SK-N-SH (cell line): ENCODE measurements around the gene TMEM117. TPM values are rescaled to one million over a fixed set of nuclear protein-coding genes. Genes with fewer than 3 reads are reported as not detected.

Experiments
- CTCF ChIA-PET: fragments of 300-600, 350-600 bp; formaldehyde crosslinking; extraction: SDS; loops from one replicate; lab custom pipeline; 2021; lab: Yijun Ruan, JAX
- POLR2A ChIA-PET: fragments of 350-600 bp; sonication (Branson Sonifier 250); formaldehyde crosslinking; extraction: SDS; loops from one replicate; lab custom pipeline; 2020; ENCODE audit warnings: antibody characterized with exemption, inconsistent platforms; lab: Yijun Ruan, JAX
- DNase-seq: peaks from one replicate; pipeline ENCODE4 v3.0.0; 2012
- H2AFZ ChIP-seq: fragments of 200-600 bp; sonication (generic); 2 replicates; pipeline ENCODE4 v1.8.1; 2016; ENCODE audit warnings: antibody characterized with exemption, mild to moderate bottlenecking, low read depth
- H3F3A ChIP-seq: fragments of 200-600 bp; sonication (generic); replicated peaks from 2 replicates; pipeline ENCODE3; 2016; ENCODE audit warnings: antibody characterized with exemption, mild to moderate bottlenecking; ENCODE audit not compliant: insufficient read depth
- H3K27ac ChIP-seq, 2 experiments: fragments of 200-500 bp in 1 of 2; fragments of 200-600 bp in 1 of 2; sonication (Bioruptor generic) in 1 of 2; sonication (generic), shearing (Covaris generic) in 1 of 2; 2 replicates each; pipeline versions ENCODE4 v1.5.1 to v1.6.1; 2014 to 2016; ENCODE audit warnings: low read depth in 2 of 2, inconsistent platforms in 1 of 2, low read length in 1 of 2, mild to moderate bottlenecking in 1 of 2, mixed read lengths in 1 of 2
- H3K27me3 ChIP-seq: fragments of 200-600 bp; sonication (generic), shearing (Covaris generic); 2 replicates; pipeline ENCODE4 v1.6.1; 2016; ENCODE audit warnings: mixed run types; ENCODE audit not compliant: insufficient read depth
- H3K36me3 ChIP-seq, 2 experiments: fragments of 200-500 bp in 1 of 2; fragments of 200-600 bp in 1 of 2; sonication (Bioruptor generic) in 1 of 2; sonication (generic) in 1 of 2; replicated peaks in 1 of 2; 2 replicates each; pipeline versions ENCODE3 to v1.5.1; 2014 to 2016; ENCODE audit warnings: low read length in 1 of 2, mild to moderate bottlenecking in 1 of 2; ENCODE audit not compliant: insufficient read depth in 2 of 2, control insufficient read depth in 1 of 2
- H3K4me1 ChIP-seq, 2 experiments: fragments of 200-500 bp in 1 of 2; fragments of 200-600 bp in 1 of 2; sonication (Bioruptor generic) in 1 of 2; sonication (generic), shearing (Covaris generic) in 1 of 2; 2 replicates each; pipeline versions ENCODE4 v1.5.1 to v1.6.1; 2014 to 2016; ENCODE audit warnings: low read depth in 1 of 2, low read length in 1 of 2, mixed run types in 1 of 2; ENCODE audit not compliant: insufficient read depth in 2 of 2, control insufficient read depth in 1 of 2
- H3K4me2 ChIP-seq: fragments of 200-600 bp; sonication (generic), shearing (Covaris generic); 2 replicates; pipeline ENCODE4 v1.6.1; 2017; ENCODE audit warnings: mixed run types
- H3K4me3 ChIP-seq, 2 experiments: fragments of 200-500 bp in 1 of 2; fragments of 200-600 bp in 1 of 2; sonication (Bioruptor generic) in 1 of 2; sonication (generic), shearing (Covaris generic) in 1 of 2; 2 replicates each; pipeline versions ENCODE4 v1.5.1 to v1.8.1; 2014 to 2016; ENCODE audit warnings: low read depth in 2 of 2, inconsistent platforms in 1 of 2, low read length in 1 of 2, mild to moderate bottlenecking in 1 of 2, mixed read lengths in 1 of 2, moderate library complexity in 1 of 2
- H3K79me2 ChIP-seq: fragments of 200-600 bp; sonication (generic); 2 replicates; pipeline ENCODE4 v1.8.1; 2017; ENCODE audit warnings: mild to moderate bottlenecking; ENCODE audit not compliant: insufficient read depth
- H3K9ac ChIP-seq: fragments of 200-600 bp; sonication (generic); 2 replicates; pipeline ENCODE4 v1.6.1; 2017; ENCODE audit warnings: mixed run types
- H3K9me2 ChIP-seq: fragments of 200-600 bp; sonication (generic); 2 replicates; pipeline ENCODE4 v1.6.1; 2017; ENCODE audit warnings: mixed run types
- H3K9me3 ChIP-seq: fragments of 200-600 bp; sonication (generic); 2 replicates; pipeline ENCODE4 v1.6.1; 2017; ENCODE audit warnings: mixed run types, mild to moderate bottlenecking, moderate library complexity
- H4K20me1 ChIP-seq: fragments of 200-600 bp; sonication (generic); 2 replicates; pipeline ENCODE4 v1.6.1; 2017; ENCODE audit warnings: mild to moderate bottlenecking, mixed run types; ENCODE audit not compliant: insufficient read depth
- EP300 ChIP-seq, 2 experiments: IDR thresholded peaks; 2 replicates each; pipeline versions ENCODE4 v1.4.0 to v1.6.1; 2012; ENCODE audit warnings: borderline replicate concordance in 1 of 2, low read depth in 1 of 2, low read length in 1 of 2
- EZH2phosphoT487 ChIP-seq: fragments of 200-600 bp; sonication (generic); IDR thresholded peaks from 2 replicates; pipeline ENCODE4 v1.6.1; 2017; ENCODE audit warnings: low read depth, mixed run types, mild to moderate bottlenecking, antibody characterized with exemption, moderate library complexity, borderline replicate concordance
- FOSL2 ChIP-seq: IDR thresholded peaks from 2 replicates; pipeline ENCODE4 v1.4.0; 2012; ENCODE audit warnings: low read depth, mild to moderate bottlenecking, moderate library complexity, borderline replicate concordance
- FOXJ3 ChIP-seq: sonication (generic); formaldehyde crosslinking; IDR thresholded peaks from 2 replicates; pipeline ENCODE4 v1.5.1; 2020; ENCODE audit warnings: mild to moderate bottlenecking, missing genetic modification reagents
- JUND ChIP-seq: IDR thresholded peaks from 2 replicates; pipeline ENCODE4 v1.4.0; 2012
- MEF2A ChIP-seq: IDR thresholded peaks from 2 replicates; pipeline ENCODE4 v1.4.0; 2012; ENCODE audit warnings: low read depth, borderline replicate concordance
- NFIC ChIP-seq: IDR thresholded peaks from 2 replicates; pipeline ENCODE4 v1.4.0; 2012; ENCODE audit warnings: borderline replicate concordance
- POLR2AphosphoS5 ChIP-seq: IDR thresholded peaks from 2 replicates; pipeline ENCODE4 v1.6.1; 2012; ENCODE audit warnings: low read depth, low read length
- RAD21 ChIP-seq: IDR thresholded peaks from 2 replicates; pipeline ENCODE4 v1.6.1; 2012; ENCODE audit warnings: mild to moderate bottlenecking, low read length
- SIN3A ChIP-seq: IDR thresholded peaks from 2 replicates; pipeline ENCODE4 v1.6.1; 2012; ENCODE audit warnings: low read depth, mild to moderate bottlenecking, low read length, moderate library complexity, borderline replicate concordance
- TAF1 ChIP-seq: IDR thresholded peaks from 2 replicates; pipeline ENCODE4 v1.6.1; 2012; ENCODE audit warnings: low read depth, mild to moderate bottlenecking, low read length, moderate library complexity, borderline replicate concordance
- TEAD4 ChIP-seq: IDR thresholded peaks from 2 replicates; pipeline ENCODE4 v1.4.0; 2012; ENCODE audit warnings: mild to moderate bottlenecking, borderline replicate concordance; ENCODE audit not compliant: insufficient read depth
- YY1 ChIP-seq: IDR thresholded peaks from 2 replicates; pipeline ENCODE4 v1.4.0; 2012; ENCODE audit warnings: low read depth, mild to moderate bottlenecking
- WGBS: methylation state at CpG from one replicate; pipeline ENCODE4 v1.1.6; 2017; ENCODE audit warnings: low lambda C conversion rate; 5-methylcytosine and 5-hydroxymethylcytosine counted together
- polyA plus RNA-seq, 3 experiments: library from polyadenylated mRNA; depleted of rRNA; stranded (reverse); fragments of >200 nt; gene quantifications; 2 replicates each; pipeline ENCODE4 v1.2.3, GENCODE V29; 2012
- TF ChIP-seq, protein P1 (sequence below): IDR thresholded peaks from 2 replicates; pipeline ENCODE4 v1.4.0; 2012; ENCODE audit warnings: low read depth, borderline replicate concordance
- TF ChIP-seq, protein P2 (sequence below): IDR thresholded peaks from 2 replicates; pipeline ENCODE4; 2012
- TF ChIP-seq, protein P3 (sequence below): fragments of 200-600 bp; sonication (generic); IDR thresholded peaks from 2 replicates; pipeline ENCODE4 v1.6.1; 2017; ENCODE audit warnings: antibody characterized with exemption, mild to moderate bottlenecking, moderate library complexity
- TF ChIP-seq, protein P4 (sequence below): IDR thresholded peaks from 2 replicates; pipeline ENCODE4 v1.6.1; 2012; ENCODE audit warnings: mild to moderate bottlenecking, low read depth, low read length, moderate library complexity

The TMEM117 gene
- polyA plus RNA-seq, 1 of the 3 experiments (the other 2 are of a cell fraction), result 0.81 TPM

DNA sequence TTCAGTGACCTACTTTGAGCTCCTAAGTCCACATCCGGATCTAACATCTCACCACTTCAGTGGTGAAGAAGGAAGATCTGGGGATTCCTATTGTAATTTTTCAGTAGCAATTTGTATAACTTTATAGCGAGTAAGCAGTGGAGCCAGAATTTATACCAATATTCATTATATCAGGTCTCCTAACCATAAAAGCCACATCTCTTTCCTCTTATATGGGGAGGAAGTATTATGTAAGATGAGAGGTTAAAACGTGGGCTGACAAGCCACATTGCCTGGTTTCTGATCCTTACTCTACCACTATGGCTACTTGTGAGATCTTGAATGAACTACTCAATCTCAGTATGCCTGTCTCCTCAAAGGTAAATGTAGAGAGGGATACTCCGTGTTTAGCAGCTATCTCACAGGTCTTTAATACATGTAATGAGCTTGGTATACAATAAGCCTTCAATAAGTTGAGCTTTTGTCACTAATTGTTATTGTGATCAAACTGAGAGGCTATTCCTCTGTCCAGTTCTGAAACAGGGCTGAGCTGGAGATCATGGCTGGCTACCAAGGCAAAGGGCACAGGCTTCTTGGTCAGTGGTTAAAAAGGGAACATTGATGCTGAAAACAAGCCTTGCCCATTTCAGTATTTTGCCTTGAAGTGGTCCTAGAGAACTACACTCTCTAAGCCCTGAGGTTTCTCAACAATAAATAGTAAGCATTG is 3.3 kb upstream of the TMEM117 start:
- WGBS, result 73% methylated on average over 4 of the region's 4 CpGs

DNA sequence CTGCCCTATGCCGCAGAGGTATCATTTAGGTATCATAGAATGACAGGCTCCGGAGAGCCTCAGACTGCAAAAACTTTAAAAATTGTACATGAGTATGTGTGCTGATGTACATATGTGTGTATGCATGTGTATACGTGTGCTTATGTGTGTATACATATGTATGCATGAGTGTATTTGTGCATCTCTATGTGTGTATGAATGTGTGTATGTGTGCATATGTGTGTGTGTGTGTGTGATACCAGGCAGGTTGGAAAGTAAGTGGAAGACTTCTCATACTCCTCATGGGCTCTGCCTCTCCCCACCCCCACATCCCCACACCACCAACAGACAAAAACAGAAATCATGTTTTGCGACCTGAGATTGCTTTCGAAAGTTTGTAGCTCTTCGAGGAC is 621 bp upstream of the TMEM117 start:
- peaks cover 0 to 9% of the 10 kb centered on the region in 2 experiments; a peak in 2 of 4 replicates for H3K4me1 ChIP-seq
- no peaks in the 10 kb centered on the region for H4K20me1 ChIP-seq
- H3K4me2 ChIP-seq, result peak overlapping the region; percentile 98
- no peaks in the 10 kb centered on the region for H3K36me3 ChIP-seq
- WGBS, result 47% methylated on average over 6 of the region's 6 CpGs
- no peaks in the 10 kb centered on the region for H3F3A ChIP-seq
- H3K27ac ChIP-seq, result peak overlapping the region; percentile 65 to 84; a peak in 3 of 4 replicates
- CTCF ChIA-PET, result interaction anchor here (0.9 to 2.8 kb wide), 4 partner anchors 30 to 76 kb away, joined by 4 to 7 read pairs (median 4); no protein-coding TSS in a partner anchor
- H2AFZ ChIP-seq, result peak overlapping the region; percentile 95
- no peaks in the 10 kb centered on the region for H3K9me2 ChIP-seq
- no peaks in the 10 kb centered on the region for H3K27me3 ChIP-seq
- no peaks in the 10 kb centered on the region for H3K79me2 ChIP-seq
- POLR2A ChIA-PET, result interaction anchor here (2.2 kb wide), 1 partner anchor 29 kb away, joined by 16 read pairs; the partner anchor contains the start of gene TWF1
- no peak for DNase-seq
- peak overlapping the region; percentile 73 to 80 for H3K4me3 ChIP-seq
- no peaks in the 10 kb centered on the region for H3K9me3 ChIP-seq
- peak overlapping the region; percentile 78; the same call in 1 of the 2 replicates for H3K9ac ChIP-seq
- no peak for TF ChIP-seq SIN3A
- no peak for TF ChIP-seq EZH2phosphoT487
- TF ChIP-seq FOSL2, result no peak
- no peak for TF ChIP-seq RAD21
- no peak for TF ChIP-seq EP300 (IDR thresholded peaks at IDR 0.05; ENCODE audit: borderline replicate concordance in 1 of 2, low read depth in 1 of 2, low read length in 1 of 2)
- no peak for TF ChIP-seq MEF2A
- no peak for TF ChIP-seq POLR2AphosphoS5
- TF ChIP-seq, protein P1, sequence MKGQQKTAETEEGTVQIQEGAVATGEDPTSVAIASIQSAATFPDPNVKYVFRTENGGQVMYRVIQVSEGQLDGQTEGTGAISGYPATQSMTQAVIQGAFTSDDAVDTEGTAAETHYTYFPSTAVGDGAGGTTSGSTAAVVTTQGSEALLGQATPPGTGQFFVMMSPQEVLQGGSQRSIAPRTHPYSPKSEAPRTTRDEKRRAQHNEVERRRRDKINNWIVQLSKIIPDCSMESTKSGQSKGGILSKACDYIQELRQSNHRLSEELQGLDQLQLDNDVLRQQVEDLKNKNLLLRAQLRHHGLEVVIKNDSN, result no peak
- TF ChIP-seq YY1, result no peak
- TF ChIP-seq NFIC, result no peak
- TF ChIP-seq JUND, result no peak
- TF ChIP-seq, protein P2, sequence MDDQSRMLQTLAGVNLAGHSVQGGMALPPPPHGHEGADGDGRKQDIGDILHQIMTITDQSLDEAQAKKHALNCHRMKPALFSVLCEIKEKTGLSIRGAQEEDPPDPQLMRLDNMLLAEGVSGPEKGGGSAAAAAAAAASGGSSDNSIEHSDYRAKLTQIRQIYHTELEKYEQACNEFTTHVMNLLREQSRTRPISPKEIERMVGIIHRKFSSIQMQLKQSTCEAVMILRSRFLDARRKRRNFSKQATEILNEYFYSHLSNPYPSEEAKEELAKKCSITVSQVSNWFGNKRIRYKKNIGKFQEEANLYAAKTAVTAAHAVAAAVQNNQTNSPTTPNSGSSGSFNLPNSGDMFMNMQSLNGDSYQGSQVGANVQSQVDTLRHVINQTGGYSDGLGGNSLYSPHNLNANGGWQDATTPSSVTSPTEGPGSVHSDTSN, result no peak

More for the DNA sequence above, 3.3 kb upstream of the TMEM117 start:
- Histone ChIP-seq H3K4me2 (no peak overlapping the region), H3K4me3 (no peak overlapping the region), H3F3A (no peaks in the 10 kb centered on the region), H3K9me2 (no peaks in the 10 kb centered on the region), H3K4me1 (peaks cover 0 to 7% of the 10 kb centered on the region in 2 experiments; a peak in 2 of 4 replicates), H4K20me1 (no peaks in the 10 kb centered on the region)
- TF ChIP-seq, protein P3, sequence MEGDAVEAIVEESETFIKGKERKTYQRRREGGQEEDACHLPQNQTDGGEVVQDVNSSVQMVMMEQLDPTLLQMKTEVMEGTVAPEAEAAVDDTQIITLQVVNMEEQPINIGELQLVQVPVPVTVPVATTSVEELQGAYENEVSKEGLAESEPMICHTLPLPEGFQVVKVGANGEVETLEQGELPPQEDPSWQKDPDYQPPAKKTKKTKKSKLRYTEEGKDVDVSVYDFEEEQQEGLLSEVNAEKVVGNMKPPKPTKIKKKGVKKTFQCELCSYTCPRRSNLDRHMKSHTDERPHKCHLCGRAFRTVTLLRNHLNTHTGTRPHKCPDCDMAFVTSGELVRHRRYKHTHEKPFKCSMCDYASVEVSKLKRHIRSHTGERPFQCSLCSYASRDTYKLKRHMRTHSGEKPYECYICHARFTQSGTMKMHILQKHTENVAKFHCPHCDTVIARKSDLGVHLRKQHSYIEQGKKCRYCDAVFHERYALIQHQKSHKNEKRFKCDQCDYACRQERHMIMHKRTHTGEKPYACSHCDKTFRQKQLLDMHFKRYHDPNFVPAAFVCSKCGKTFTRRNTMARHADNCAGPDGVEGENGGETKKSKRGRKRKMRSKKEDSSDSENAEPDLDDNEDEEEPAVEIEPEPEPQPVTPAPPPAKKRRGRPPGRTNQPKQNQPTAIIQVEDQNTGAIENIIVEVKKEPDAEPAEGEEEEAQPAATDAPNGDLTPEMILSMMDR, result no peak
- no peak for TF ChIP-seq TAF1
- TF ChIP-seq, protein P4, sequence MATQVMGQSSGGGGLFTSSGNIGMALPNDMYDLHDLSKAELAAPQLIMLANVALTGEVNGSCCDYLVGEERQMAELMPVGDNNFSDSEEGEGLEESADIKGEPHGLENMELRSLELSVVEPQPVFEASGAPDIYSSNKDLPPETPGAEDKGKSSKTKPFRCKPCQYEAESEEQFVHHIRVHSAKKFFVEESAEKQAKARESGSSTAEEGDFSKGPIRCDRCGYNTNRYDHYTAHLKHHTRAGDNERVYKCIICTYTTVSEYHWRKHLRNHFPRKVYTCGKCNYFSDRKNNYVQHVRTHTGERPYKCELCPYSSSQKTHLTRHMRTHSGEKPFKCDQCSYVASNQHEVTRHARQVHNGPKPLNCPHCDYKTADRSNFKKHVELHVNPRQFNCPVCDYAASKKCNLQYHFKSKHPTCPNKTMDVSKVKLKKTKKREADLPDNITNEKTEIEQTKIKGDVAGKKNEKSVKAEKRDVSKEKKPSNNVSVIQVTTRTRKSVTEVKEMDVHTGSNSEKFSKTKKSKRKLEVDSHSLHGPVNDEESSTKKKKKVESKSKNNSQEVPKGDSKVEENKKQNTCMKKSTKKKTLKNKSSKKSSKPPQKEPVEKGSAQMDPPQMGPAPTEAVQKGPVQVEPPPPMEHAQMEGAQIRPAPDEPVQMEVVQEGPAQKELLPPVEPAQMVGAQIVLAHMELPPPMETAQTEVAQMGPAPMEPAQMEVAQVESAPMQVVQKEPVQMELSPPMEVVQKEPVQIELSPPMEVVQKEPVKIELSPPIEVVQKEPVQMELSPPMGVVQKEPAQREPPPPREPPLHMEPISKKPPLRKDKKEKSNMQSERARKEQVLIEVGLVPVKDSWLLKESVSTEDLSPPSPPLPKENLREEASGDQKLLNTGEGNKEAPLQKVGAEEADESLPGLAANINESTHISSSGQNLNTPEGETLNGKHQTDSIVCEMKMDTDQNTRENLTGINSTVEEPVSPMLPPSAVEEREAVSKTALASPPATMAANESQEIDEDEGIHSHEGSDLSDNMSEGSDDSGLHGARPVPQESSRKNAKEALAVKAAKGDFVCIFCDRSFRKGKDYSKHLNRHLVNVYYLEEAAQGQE, result peak; percentile 46; the same call in 1 of the 2 replicates
- TF ChIP-seq TEAD4, result no peak
- TF ChIP-seq FOXJ3, result no peak
- TF ChIP-seq, all 33 proteins: peak for 1
- Histone ChIP-seq H3K36me3 (no peaks in the 10 kb centered on the region), H3K27ac (no peak overlapping the region), H3K9me3 (no peaks in the 10 kb centered on the region), H3K9ac (no peak overlapping the region), H3K79me2 (no peaks in the 10 kb centered on the region), H2AFZ (no peak overlapping the region), H3K27me3 (no peaks in the 10 kb centered on the region)
- no peak for DNase-seq
- CTCF ChIA-PET, result interaction anchor here (1.1 to 1.5 kb wide), 2 partner anchors 27 to 332 kb away, joined by 4 read pairs; partner anchors contain the start of gene TWF1
- POLR2A ChIA-PET, result no interaction called here
